HG03571 (cell line): ENCODE results near the gene CDKN1A.

Experiments
- ATAC-seq: cut with Tn5 transposase; IDR thresholded peaks from one replicate; pipeline ENCODE4 v1.9.1; 2021; ENCODE audit not compliant: unreplicated experiment

CDKN1A gene

GRCh38 chr6:36677059-36677749 is 1.3 kb upstream of the CDKN1A start:
- no peak for ATAC-seq

GRCh38 chr6:36677753-36678487 is 594 bp upstream of the CDKN1A start:
- ATAC-seq = no peak

DNA sequence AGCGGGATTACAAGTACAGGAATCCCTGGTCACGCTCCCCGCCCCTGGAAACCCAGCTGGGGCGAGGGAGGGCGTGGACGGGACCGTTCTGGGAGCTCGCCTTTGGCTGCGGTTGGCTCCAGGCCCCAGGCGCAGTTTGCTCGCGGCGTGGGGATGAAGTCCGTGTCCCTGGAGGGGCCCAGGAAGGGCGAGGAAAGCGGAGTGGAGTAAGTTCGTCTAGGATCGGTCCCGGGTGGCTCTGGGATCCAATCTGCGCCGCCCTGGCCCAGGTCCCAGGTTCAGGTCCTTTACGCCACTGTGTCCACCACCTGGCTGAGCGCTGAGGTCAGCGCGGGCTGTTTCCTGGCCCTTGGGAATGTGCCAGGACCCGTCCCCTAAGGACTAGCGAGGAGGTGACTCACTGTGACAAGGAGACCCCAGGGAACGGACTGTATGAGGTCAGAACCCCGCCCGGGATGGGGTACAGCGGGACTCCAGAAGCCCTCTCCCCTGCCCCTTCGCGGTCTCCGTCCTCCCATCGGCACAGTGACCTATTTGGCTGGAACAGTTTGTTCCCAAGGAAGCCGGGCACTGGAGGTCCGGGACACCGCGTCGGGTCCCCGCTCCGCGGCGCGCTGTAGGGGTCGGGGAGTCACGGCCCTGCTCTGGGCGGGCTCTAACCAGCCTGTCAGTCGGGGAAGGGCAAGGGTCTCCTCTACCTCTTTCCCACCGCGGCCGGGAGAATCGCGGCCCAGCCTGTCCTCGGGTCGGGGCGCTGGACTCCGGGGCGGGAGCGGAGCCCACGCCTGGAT is 724 bp downstream of the CDKN1A start:
- ATAC-seq = no peak

DNA sequence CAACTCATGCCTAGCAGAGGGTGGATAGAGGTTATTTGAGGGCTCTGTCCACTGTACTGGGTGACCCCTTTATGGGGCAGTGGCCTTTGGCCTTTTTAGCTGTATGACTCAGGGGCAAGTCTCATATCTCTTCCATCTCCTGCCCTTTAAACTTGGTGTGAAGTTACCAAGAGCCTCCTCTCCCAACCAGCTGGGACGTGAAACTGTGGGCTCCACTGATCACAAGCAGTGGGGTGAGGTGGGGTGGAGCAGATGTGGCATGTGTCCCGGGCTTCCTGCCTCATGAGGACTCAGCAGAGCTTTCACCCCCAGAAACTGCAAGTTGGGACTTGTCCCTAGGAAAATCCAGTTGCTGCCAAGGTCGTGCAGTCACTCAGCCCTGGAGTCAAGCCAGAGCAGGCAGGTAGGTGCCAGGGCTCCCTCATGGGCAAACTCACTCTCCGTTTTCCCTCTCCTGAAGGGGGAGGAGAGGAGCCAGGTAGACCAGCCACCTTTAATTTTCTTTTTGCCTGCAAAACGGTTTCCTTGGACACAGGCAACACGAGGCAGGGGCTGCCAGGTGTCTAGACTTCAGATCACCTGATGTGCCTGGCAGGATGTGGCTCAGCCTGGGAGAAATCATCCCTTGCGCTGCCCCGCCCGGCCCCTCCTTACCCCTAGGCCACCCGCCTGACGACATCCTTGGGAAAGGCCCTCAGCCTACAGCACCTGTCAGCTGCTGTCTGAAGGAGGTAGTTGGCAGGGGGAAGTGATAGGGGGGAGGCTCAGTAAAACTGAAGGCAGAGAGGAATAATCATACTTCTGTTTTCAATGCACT is 4.0 kb downstream of the CDKN1A start:
- ATAC-seq = no peak

DNA sequence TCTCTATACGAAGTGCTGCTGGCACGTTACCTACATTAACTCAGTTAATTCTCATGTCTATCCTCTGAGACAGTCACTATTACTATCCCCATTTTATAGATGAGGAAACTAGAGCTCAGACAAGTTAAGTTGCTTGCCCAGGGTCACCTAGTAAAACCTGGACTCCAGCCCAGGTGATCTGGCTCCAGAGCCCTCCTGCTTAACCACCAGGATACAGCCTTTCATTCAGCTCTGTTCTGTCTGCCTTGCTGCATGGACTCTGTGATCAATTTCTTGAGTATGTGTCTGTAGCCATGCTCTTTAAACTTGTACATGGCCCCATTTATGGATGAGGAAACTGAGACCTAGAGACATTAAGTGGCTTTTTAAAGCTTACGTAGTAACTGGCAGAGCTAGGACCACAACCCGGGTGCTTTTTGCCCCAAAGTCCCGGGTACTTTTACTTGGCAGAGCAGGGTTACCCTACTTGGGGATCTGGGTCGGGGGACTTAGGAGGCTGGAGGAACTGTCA is 4.7 kb downstream of the CDKN1A start:
- ATAC-seq = no peak

GRCh38 chr6:36683656-36684446 is 5.3 kb downstream of the CDKN1A start:
- ATAC-seq = no peak

- no peak for ATAC-seq
Observed at GRCh38 chr6:36684447-36684812, 5.9 kb downstream of the CDKN1A start.

- no peak for ATAC-seq
Observed at GRCh38 chr6:36685166-36685924, 6.8 kb downstream of the CDKN1A start.

DNA sequence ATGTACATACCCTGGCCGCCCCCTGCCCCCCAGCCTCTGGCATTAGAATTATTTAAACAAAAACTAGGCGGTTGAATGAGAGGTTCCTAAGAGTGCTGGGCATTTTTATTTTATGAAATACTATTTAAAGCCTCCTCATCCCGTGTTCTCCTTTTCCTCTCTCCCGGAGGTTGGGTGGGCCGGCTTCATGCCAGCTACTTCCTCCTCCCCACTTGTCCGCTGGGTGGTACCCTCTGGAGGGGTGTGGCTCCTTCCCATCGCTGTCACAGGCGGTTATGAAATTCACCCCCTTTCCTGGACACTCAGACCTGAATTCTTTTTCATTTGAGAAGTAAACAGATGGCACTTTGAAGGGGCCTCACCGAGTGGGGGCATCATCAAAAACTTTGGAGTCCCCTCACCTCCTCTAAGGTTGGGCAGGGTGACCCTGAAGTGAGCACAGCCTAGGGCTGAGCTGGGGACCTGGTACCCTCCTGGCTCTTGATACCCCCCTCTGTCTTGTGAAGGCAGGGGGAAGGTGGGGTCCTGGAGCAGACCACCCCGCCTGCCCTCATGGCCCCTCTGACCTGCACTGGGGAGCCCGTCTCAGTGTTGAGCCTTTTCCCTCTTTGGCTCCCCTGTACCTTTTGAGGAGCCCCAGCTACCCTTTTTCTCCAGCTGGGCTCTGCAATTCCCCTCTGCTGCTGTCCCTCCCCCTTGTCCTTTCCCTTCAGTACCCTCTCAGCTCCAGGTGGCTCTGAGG is 7.6 kb downstream of the CDKN1A start:
- no peak for ATAC-seq

GRCh38 chr6:36686668-36687513 is 8.4 kb downstream of the CDKN1A start:
- ATAC-seq = no peak

- no peak for ATAC-seq
Observed at GRCh38 chr6:36688063-36688738, 9.7 kb downstream of the CDKN1A start.

GRCh38 chr6:36688739-36689075 is 10.2 kb downstream of the CDKN1A start:
- ATAC-seq = no peak

DNA sequence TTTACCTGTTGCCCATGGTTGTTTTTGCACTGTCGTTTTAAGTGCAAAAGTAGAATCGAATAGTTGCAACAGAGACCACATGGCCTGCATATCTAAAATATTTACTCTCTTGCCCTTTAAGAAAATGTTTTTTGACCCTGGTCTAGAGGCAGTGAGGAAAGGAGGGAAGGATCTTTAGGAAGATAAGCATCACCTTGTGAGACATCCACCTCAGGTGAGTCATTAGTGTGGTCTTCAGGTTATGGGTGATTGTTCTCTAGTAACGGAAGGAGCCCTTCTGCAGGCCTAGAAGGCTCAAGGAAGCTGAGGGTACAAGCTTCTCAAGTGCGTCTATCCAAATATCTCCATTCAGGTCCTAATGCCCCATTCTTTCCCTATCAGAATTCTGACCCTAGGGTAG is 12.5 kb downstream of the CDKN1A start:
- no peak for ATAC-seq

DNA sequence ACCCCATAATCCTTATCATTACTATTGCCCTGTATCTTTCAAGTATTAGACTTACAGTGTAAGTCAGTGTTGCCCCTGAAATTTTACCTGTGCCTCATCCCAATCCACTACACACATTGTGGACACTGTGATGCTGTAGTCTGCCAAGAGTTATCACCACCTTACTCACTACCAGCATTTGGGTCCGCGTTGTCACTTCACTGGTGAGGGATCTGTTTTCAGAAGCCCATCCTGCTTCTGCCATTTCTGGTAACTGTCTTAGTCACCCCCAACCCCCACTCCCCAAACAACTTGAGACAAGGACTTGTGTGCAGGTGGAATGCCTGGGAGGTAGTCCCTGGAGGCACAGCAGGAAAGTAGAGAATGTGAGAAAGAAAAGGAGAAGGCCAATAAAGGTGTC is 13.1 kb downstream of the CDKN1A start:
- no peak for ATAC-seq

- peak; percentile 78 for ATAC-seq
Observed at GRCh38 chr6:36692220-36692619, 13.7 kb downstream of the CDKN1A start.

DNA sequence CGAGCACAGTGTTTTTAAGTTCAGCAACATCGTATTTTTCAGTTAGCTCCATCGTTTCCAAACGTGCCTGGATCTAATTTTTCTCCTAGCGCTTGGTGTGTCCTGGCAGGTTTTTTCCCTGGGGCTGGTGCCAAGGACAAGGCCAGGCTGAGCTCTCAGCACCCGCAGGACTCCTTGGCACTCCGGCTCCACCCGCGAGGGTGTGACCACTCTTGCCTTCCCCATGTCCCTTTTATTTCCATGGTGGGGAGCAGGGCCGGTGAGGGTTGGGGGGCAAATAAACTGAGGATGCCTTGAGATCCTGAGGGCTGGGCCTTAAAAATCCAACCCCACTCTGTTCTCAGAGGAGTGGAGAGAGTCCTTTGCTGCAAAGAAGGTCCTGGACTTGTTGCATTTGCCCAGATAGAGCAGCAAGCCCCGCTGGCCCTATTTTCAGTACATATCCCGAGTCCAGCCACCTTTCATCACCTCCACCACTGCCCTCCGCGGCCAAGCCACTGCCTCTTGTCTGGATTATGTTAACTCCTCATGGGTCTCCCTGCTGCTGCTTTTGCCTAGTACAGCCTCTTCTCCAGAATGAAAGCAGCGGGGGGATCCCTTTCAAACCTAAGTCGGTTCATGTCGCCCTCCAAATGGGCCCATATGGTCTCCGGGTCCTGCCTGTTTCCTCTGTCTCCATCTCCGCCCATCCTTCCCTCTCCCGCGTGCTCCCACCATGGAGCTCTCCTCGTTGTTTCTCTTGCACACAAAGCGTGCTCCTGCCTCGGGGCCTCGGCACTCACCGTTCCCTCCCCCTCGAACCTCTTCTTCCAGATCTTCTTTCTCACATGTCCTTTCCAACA is 14.6 kb downstream of the CDKN1A start:
- ATAC-seq = no peak
